H9 (cell line): ENCODE results near the gene EHD2. TPM values are rescaled to one million over a fixed set of nuclear protein-coding genes. Genes with fewer than 3 reads are reported as not detected.

Source experiments
- DNase-seq: peaks from one replicate; pipeline ENCODE4 v3.0.0-alpha.2; 2017
- H2AFZ ChIP-seq: one replicate; pipeline ENCODE4 v1.6.1; 2013; ENCODE audit warnings: mild to moderate bottlenecking, low read length, control low read depth, moderate library complexity
- H2AK5ac ChIP-seq: 2 replicates; pipeline ENCODE4 v1.6.1; 2013; ENCODE audit warnings: low read length, control low read depth, mixed read lengths; ENCODE audit not compliant: insufficient read length
- H2BK120ac ChIP-seq: one replicate; pipeline ENCODE4 v1.6.1; 2013; ENCODE audit warnings: low read depth, mild to moderate bottlenecking, low read length, control low read depth, inconsistent platforms; ENCODE audit not compliant: poor library complexity, severe bottlenecking
- H2BK12ac ChIP-seq: 2 replicates; pipeline ENCODE4 v1.6.1; 2013; ENCODE audit warnings: low read length, control low read depth, mixed read lengths, low read depth; ENCODE audit not compliant: insufficient read length
- H2BK15ac ChIP-seq: 2 replicates; pipeline ENCODE4 v1.6.1; 2013; ENCODE audit warnings: low read depth, low read length, control low read depth
- H2BK20ac ChIP-seq: one replicate; pipeline ENCODE4 v1.6.1; 2013; ENCODE audit warnings: low read depth, mild to moderate bottlenecking, low read length, control low read depth, inconsistent platforms; ENCODE audit not compliant: poor library complexity, severe bottlenecking
- H2BK5ac ChIP-seq: 2 replicates; pipeline ENCODE4 v1.6.1; 2013; ENCODE audit warnings: low read length, control low read depth, mixed read lengths; ENCODE audit not compliant: insufficient read length
- H3K14ac ChIP-seq: 2 replicates; pipeline ENCODE4 v1.6.1; 2013; ENCODE audit warnings: low read length, control low read depth; ENCODE audit not compliant: insufficient read depth
- H3K18ac ChIP-seq: 2 replicates; pipeline ENCODE4 v1.6.1; 2013; ENCODE audit warnings: low read depth, mild to moderate bottlenecking, mixed read lengths, low read length, control low read depth; ENCODE audit not compliant: insufficient read length
- H3K23ac ChIP-seq: 2 replicates; pipeline ENCODE4 v1.6.1; 2013; ENCODE audit warnings: low read length, control low read depth, mixed read lengths, low read depth; ENCODE audit not compliant: insufficient read length
- H3K23me2 ChIP-seq: 2 replicates; pipeline ENCODE4 v1.6.1; 2013; ENCODE audit warnings: low read depth, mild to moderate bottlenecking, mixed read lengths, low read length, control low read depth; ENCODE audit not compliant: insufficient read length, poor library complexity, severe bottlenecking
- H3K27ac ChIP-seq: 2 replicates; pipeline ENCODE4 v1.5.1; 2013; ENCODE audit warnings: low read length, control low read depth, mixed read lengths, low read depth; ENCODE audit not compliant: insufficient read length
- H3K27me3 ChIP-seq: 2 replicates; pipeline ENCODE4 v1.6.1; 2013; ENCODE audit warnings: low read length, control low read depth, inconsistent platforms; ENCODE audit not compliant: insufficient read depth
- H3K4ac ChIP-seq: 2 replicates; pipeline ENCODE4 v1.6.1; 2013; ENCODE audit warnings: low read depth, mild to moderate bottlenecking, control low read depth, inconsistent platforms, low read length, moderate library complexity
- H3K4me1 ChIP-seq: 2 replicates; pipeline ENCODE4 v1.6.1; 2013; ENCODE audit warnings: low read length, control low read depth, inconsistent platforms; ENCODE audit not compliant: insufficient read depth
- H3K4me2 ChIP-seq: 2 replicates; pipeline ENCODE4 v1.6.1; 2013; ENCODE audit warnings: low read length, control low read depth, mixed read lengths; ENCODE audit not compliant: insufficient read length, insufficient read depth
- H3K56ac ChIP-seq: 2 replicates; pipeline ENCODE4 v1.6.1; 2013; ENCODE audit warnings: low read depth, mild to moderate bottlenecking, mixed read lengths, low read length, control low read depth; ENCODE audit not compliant: insufficient read length
- H3K79me1 ChIP-seq: 2 replicates; pipeline ENCODE4 v1.6.1; 2013; ENCODE audit warnings: low read depth, mild to moderate bottlenecking, moderate library complexity, low read length, control low read depth, inconsistent platforms; ENCODE audit not compliant: insufficient read depth, poor library complexity, severe bottlenecking
- H3K79me2 ChIP-seq: 2 replicates; pipeline ENCODE4 v1.6.1; 2013; ENCODE audit warnings: low read length, control low read depth, inconsistent platforms; ENCODE audit not compliant: insufficient read depth
- H3K9ac ChIP-seq: 2 replicates; pipeline ENCODE4 v1.6.1; 2013; ENCODE audit warnings: low read length, control low read depth, mixed read lengths; ENCODE audit not compliant: insufficient read length; ENCODE audit errors: extremely low read depth
- H3K9me3 ChIP-seq: one replicate; pipeline ENCODE4 v1.6.1; 2013; ENCODE audit warnings: low read depth, low read length, inconsistent platforms; ENCODE audit not compliant: control insufficient read depth
- H3T11ph ChIP-seq: one replicate; pipeline ENCODE4 v1.6.1; 2013; ENCODE audit warnings: mild to moderate bottlenecking, low read length, control low read depth, inconsistent platforms
- H4K20me1 ChIP-seq: one replicate; pipeline ENCODE4 v1.6.1; 2013; ENCODE audit not compliant: control insufficient read depth, insufficient read length, insufficient read depth
- H4K5ac ChIP-seq: 2 replicates; pipeline ENCODE4 v1.6.1; 2013; ENCODE audit warnings: low read depth, mild to moderate bottlenecking, mixed read lengths, low read length, control low read depth; ENCODE audit not compliant: insufficient read length
- H4K8ac ChIP-seq: replicated peaks from 2 replicates; pipeline ENCODE4 v1.6.1; 2013; ENCODE audit warnings: low read length, control low read depth, mixed read lengths, low read depth; ENCODE audit not compliant: insufficient read length
- H4K91ac ChIP-seq: 2 replicates; pipeline ENCODE4 v1.6.1; 2013; ENCODE audit warnings: low read depth, mild to moderate bottlenecking, moderate library complexity, mixed read lengths, low read length, control low read depth; ENCODE audit not compliant: insufficient read length
- H3K27ac Mint-ChIP-seq, 3 experiments: 2 replicates in 2 of 3; 3 replicates in 1 of 3; pipeline ENCODE4 v1.8.0; 2020 to 2021; ENCODE audit warnings: mixed read lengths in 3 of 3, mild to moderate bottlenecking in 1 of 3, moderate library complexity in 1 of 3
- H3K27me3 Mint-ChIP-seq: 2 replicates; pipeline ENCODE4 v1.8.0; 2021; ENCODE audit warnings: low read depth, mild to moderate bottlenecking, moderate library complexity, mixed read lengths
- H3K36me3 Mint-ChIP-seq, 3 experiments: 2 replicates in 2 of 3; 3 replicates in 1 of 3; pipeline ENCODE4 v1.8.0; 2020 to 2021; ENCODE audit warnings: low read depth in 3 of 3, mixed read lengths in 3 of 3; ENCODE audit not compliant: insufficient read depth in 1 of 3
- H3K4me1 Mint-ChIP-seq, 2 experiments: 2 replicates each; pipeline ENCODE4 v1.8.0; 2020; ENCODE audit warnings: mixed read lengths in 2 of 2
- H3K4me3 Mint-ChIP-seq, 2 experiments: 2 replicates in 1 of 2; 3 replicates in 1 of 2; pipeline ENCODE4 v1.8.0; 2020 to 2021; ENCODE audit warnings: mild to moderate bottlenecking in 2 of 2, mixed read lengths in 2 of 2, moderate library complexity in 1 of 2
- H3K9me3 Mint-ChIP-seq, 2 experiments: 2 replicates in 1 of 2; 3 replicates in 1 of 2; pipeline ENCODE4 v1.8.0; 2020; ENCODE audit warnings: mild to moderate bottlenecking in 2 of 2, mixed read lengths in 2 of 2, moderate library complexity in 1 of 2
- WGBS: extraction: QIAGEN DNeasy Blood & Tissue Kit; methylation state at CpG from one replicate; pipeline ENCODE4 v1.1.7; 2013; ENCODE audit warnings: missing lambda C conversion rate, low lambda C conversion rate, mixed read lengths; ENCODE audit not compliant: insufficient read length; ENCODE audit errors: extremely low coverage; 5-methylcytosine and 5-hydroxymethylcytosine counted together
- total RNA-seq: library from RNA; stranded (reverse); gene quantifications from 2 replicates; pipeline ENCODE4 v1.2.1, GENCODE V29; 2021
- TF ChIP-seq, protein P1 (sequence below): fragments of 200-600 bp; sonication (generic); conservative IDR thresholded peaks from 3 replicates; pipeline ENCODE4 v1.8.0; 2021; ENCODE audit warnings: antibody characterized with exemption, mild to moderate bottlenecking

EHD2 gene
- total RNA-seq, 1 experiment from 2014 or later, result 19.7 TPM

DNA sequence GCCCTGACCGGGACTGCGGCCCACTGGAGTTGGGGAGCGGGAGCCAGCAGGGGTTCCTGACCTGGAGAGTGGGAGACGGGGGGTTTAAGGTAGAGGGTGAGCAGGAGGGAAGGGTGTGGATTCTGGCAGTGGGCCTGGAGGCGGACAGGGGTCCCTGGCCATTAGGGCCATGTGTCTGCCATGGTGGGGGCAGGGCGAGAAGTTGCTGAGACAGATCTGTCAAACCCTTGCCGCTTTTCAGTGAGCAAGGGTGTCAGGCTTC, 53.1 kb downstream of the EHD2 start:
- Histone ChIP-seq H2BK20ac (no peak overlapping the region), H2BK15ac (no peak overlapping the region), H3K27ac (no peak overlapping the region), H3K14ac (no peak overlapping the region), H2BK5ac (no peak overlapping the region), H3K18ac (no peak overlapping the region), H3K9ac (no peak overlapping the region), H4K5ac (no peak overlapping the region), H3K9me3 (no peaks in the 10 kb centered on the region), H3K23me2 (peaks cover 2% of the 10 kb centered on the region), H4K8ac (no peak overlapping the region), H4K91ac (no peak overlapping the region), H3K79me2 (no peaks in the 10 kb centered on the region), H3K4me2 (no peak overlapping the region), H3K27me3 (no peaks in the 10 kb centered on the region), H3T11ph (no peak overlapping the region), H2AFZ (no peak overlapping the region), H4K20me1 (no peaks in the 10 kb centered on the region), H3K23ac (no peak overlapping the region), H3K56ac (no peak overlapping the region), H2BK12ac (no peak overlapping the region), H3K4ac (no peak overlapping the region), H3K79me1 (no peaks in the 10 kb centered on the region), H2AK5ac (no peak overlapping the region), H2BK120ac (no peak overlapping the region), H3K4me1 (no peaks in the 10 kb centered on the region)
- DNase-seq, result no peak
- H3K4me1 Mint-ChIP-seq, result peaks cover 14 to 21% of the 10 kb centered on the region in 2 experiments
- H3K36me3 Mint-ChIP-seq, result peaks cover 0 to 3% (median 0%) of the 10 kb centered on the region in 3 experiments; a peak in 3 of 7 replicates
- no CpG with 5 or more reads among the region's 7 CpGs for WGBS
- H3K4me3 Mint-ChIP-seq, result no peak overlapping the region
- TF ChIP-seq, protein P1, sequence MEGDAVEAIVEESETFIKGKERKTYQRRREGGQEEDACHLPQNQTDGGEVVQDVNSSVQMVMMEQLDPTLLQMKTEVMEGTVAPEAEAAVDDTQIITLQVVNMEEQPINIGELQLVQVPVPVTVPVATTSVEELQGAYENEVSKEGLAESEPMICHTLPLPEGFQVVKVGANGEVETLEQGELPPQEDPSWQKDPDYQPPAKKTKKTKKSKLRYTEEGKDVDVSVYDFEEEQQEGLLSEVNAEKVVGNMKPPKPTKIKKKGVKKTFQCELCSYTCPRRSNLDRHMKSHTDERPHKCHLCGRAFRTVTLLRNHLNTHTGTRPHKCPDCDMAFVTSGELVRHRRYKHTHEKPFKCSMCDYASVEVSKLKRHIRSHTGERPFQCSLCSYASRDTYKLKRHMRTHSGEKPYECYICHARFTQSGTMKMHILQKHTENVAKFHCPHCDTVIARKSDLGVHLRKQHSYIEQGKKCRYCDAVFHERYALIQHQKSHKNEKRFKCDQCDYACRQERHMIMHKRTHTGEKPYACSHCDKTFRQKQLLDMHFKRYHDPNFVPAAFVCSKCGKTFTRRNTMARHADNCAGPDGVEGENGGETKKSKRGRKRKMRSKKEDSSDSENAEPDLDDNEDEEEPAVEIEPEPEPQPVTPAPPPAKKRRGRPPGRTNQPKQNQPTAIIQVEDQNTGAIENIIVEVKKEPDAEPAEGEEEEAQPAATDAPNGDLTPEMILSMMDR, result no peak
- peaks cover 0 to 3% of the 10 kb centered on the region in 2 experiments; a peak in 3 of 5 replicates for H3K9me3 Mint-ChIP-seq
- peaks cover 2% of the 10 kb centered on the region; the same call in 1 of the 2 replicates for H3K27me3 Mint-ChIP-seq
- no peak overlapping the region for H3K27ac Mint-ChIP-seq
